HepG2 (cell line): ENCODE results near the gene ARHGAP22. TPM values are rescaled to one million over a fixed set of nuclear protein-coding genes. Genes with fewer than 3 reads are reported as not detected.

ENCODE experiments used
- ATAC-seq: fragments of 200-7000 bp; cut with Tn5 transposase; 3 replicates; pipeline ENCODE4 v1.9.1; 2020; ENCODE audit warnings: mild to moderate bottlenecking, moderate library complexity
- BruUV-seq: library from RNA; stranded (reverse); fragments of 400-500 nt; replicated peaks from 2 replicates; lab custom pipeline; 2021; lab: Mats Ljungman, UMichigan
- CTCF ChIA-PET: fragments of 300-600 bp; formaldehyde crosslinking; extraction: SDS; loops from one replicate; lab custom pipeline; 2021; ENCODE audit warnings: low total read pairs, inconsistent platforms, low intra/inter-chr PET ratio; lab: Yijun Ruan, JAX
- POLR2A ChIA-PET: fragments of 350-600 bp; sonication (Branson Sonifier 250); formaldehyde crosslinking; loops from one replicate; lab custom pipeline; 2020; ENCODE audit warnings: antibody characterized with exemption, inconsistent platforms; lab: Yijun Ruan, JAX
- DNase-seq: peaks from one replicate; pipeline ENCODE4 v3.0.0-alpha.2; 2015; ENCODE audit warnings: low spot score
- FAIRE-seq: peaks from 3 replicates; lab custom pipeline; 2011; peaks lifted over from hg19 to GRCh38; lab: Jason Lieb, UNC
- H2AFZ ChIP-seq: one replicate; pipeline ENCODE4 v1.6.1; 2011; ENCODE audit warnings: low read length, inconsistent platforms
- H3K27ac ChIP-seq: fragments of 300-600 bp; 3 replicates; pipeline ENCODE4 v1.8.0; 2011; ENCODE audit warnings: mixed run types, mild to moderate bottlenecking, mixed read lengths, low read length, inconsistent platforms; ENCODE audit not compliant: insufficient read depth; ENCODE audit errors: extremely low read length
- H3K27me3 ChIP-seq, 2 experiments: fragments of 200-600 bp in 1 of 2; 2 replicates in 1 of 2; 3 replicates in 1 of 2; pipeline versions ENCODE4 v1.6.0 to v1.8.0; 2011; ENCODE audit warnings: low read length in 2 of 2, mild to moderate bottlenecking in 2 of 2, moderate library complexity in 2 of 2, inconsistent platforms in 1 of 2; ENCODE audit not compliant: insufficient read depth in 2 of 2, control insufficient read depth in 1 of 2
- H3K36me3 ChIP-seq, 2 experiments: fragments of 200-600 bp in 1 of 2; replicated peaks in 1 of 2; 2 replicates in 1 of 2; 3 replicates in 1 of 2; pipeline versions ENCODE4 v1.5.1 to v1.8.0; 2011; ENCODE audit warnings: low read length in 2 of 2, inconsistent platforms in 1 of 2; ENCODE audit not compliant: insufficient read depth in 2 of 2, control insufficient read depth in 1 of 2
- H3K4me1 ChIP-seq: 2 replicates; pipeline ENCODE4 v1.5.1; 2012; ENCODE audit warnings: low read length, inconsistent platforms; ENCODE audit not compliant: insufficient read depth
- H3K4me2 ChIP-seq: 2 replicates; pipeline ENCODE4 v1.6.0; 2011; ENCODE audit warnings: low read depth, low read length, inconsistent platforms
- H3K4me3 ChIP-seq, 3 experiments: fragments of 200-600 bp in 1 of 3; sonication (generic), shearing (Covaris generic) in 1 of 3; replicated peaks in 1 of 3; 2 replicates each; pipeline ENCODE4 v1.5.1; 2011 to 2016; ENCODE audit warnings: low read length in 3 of 3, inconsistent platforms in 2 of 3, low read depth in 2 of 3, mild to moderate bottlenecking in 2 of 3, control low read depth in 1 of 3, mixed read lengths in 1 of 3; ENCODE audit not compliant: insufficient read depth in 1 of 3
- H3K79me2 ChIP-seq: one replicate; pipeline ENCODE4 v1.6.1; 2011; ENCODE audit warnings: low read length, inconsistent platforms; ENCODE audit not compliant: insufficient read depth
- H3K9ac ChIP-seq: 2 replicates; pipeline ENCODE4 v1.6.0; 2011; ENCODE audit warnings: mild to moderate bottlenecking, low read depth, low read length, inconsistent platforms; ENCODE audit not compliant: insufficient read depth
- H3K9me3 ChIP-seq: 2 replicates; pipeline ENCODE4 v1.5.1; 2012; ENCODE audit warnings: mild to moderate bottlenecking, low read length
- H4K20me1 ChIP-seq: 2 replicates; pipeline ENCODE4 v1.6.0; 2011; ENCODE audit warnings: inconsistent platforms, mild to moderate bottlenecking, low read length, moderate library complexity; ENCODE audit not compliant: insufficient read depth
- AGO2 ChIP-seq: fragments of 200-400 bp; formaldehyde crosslinking; optimal IDR thresholded peaks from 2 replicates; pipeline ENCODE3; 2017; ENCODE audit warnings: mild to moderate bottlenecking, low read depth, low read length, moderate library complexity
- HNRNPL ChIP-seq: fragments of 200-400 bp; formaldehyde crosslinking; IDR thresholded peaks from 2 replicates; pipeline ENCODE4 v1.6.1; 2017; ENCODE audit warnings: mild to moderate bottlenecking, low read depth, low read length
- IRF2 ChIP-seq: IDR thresholded peaks from 2 replicates; pipeline ENCODE4 v1.6.1; 2018; ENCODE audit warnings: missing genetic modification reagents, missing compliant biosample characterization
- SMAD9 ChIP-seq: sonication (generic); formaldehyde crosslinking; IDR thresholded peaks from 2 replicates; pipeline ENCODE4 v1.5.1; 2020; ENCODE audit warnings: mild to moderate bottlenecking, missing genetic modification reagents
- TAF1 ChIP-seq: sonication (generic); formaldehyde crosslinking; IDR thresholded peaks from 2 replicates; pipeline ENCODE4 v1.4.0; 2020; ENCODE audit warnings: missing genetic modification reagents
- ZFP90 ChIP-seq: sonication (generic); formaldehyde crosslinking; IDR thresholded peaks from 2 replicates; pipeline ENCODE4 v1.8.0; 2022; ENCODE audit warnings: missing genetic modification reagents, mild to moderate bottlenecking, inconsistent platforms, borderline replicate concordance
- ZNF326 ChIP-seq: sonication (generic); formaldehyde crosslinking; IDR thresholded peaks from 2 replicates; pipeline ENCODE4 v1.4.0; 2020; ENCODE audit warnings: missing genetic modification reagents, borderline replicate concordance
- ZNF337 ChIP-seq: sonication (generic); formaldehyde crosslinking; IDR thresholded peaks from 2 replicates; pipeline ENCODE4 v1.5.1; 2020; ENCODE audit warnings: missing genetic modification reagents, low read depth, mild to moderate bottlenecking, borderline replicate concordance
- WGBS: methylation state at CpG from one replicate; pipeline ENCODE4 v1.1.6; 2017; ENCODE audit warnings: low lambda C conversion rate; 5-methylcytosine and 5-hydroxymethylcytosine counted together
- in situ Hi-C: cut with HindIII; loops from 2 replicates; pipeline ENCODE4 v1.10.0; 2017; ENCODE audit warnings: low pct_unique_long_range_greater_than_20kb; ENCODE audit not compliant: extremely low pct_ligation_motif_present
- intact Hi-C: fragments of 100-400 bp; cut with micrococcal nuclease; formaldehyde crosslinking; loops from one replicate; pipeline ENCODE4 v1.10.0; 2022; ENCODE audit not compliant: unreplicated experiment
- polyA plus RNA-seq, 8 experiments: library from polyadenylated mRNA; depleted of rRNA in 3 of 8; stranded (reverse) in 7 of 8; unstranded in 1 of 8; fragments of >200 nt; fragmentation: Illumina TruSeq in 4 of 8; extraction: Trizol in 4 of 8; gene quantifications; 2 replicates each; pipeline versions ENCODE4 v1.2.1 to v1.2.3, GENCODE V29; 2011 to 2016; ENCODE audit warnings: low read depth in 4 of 8, missing spikeins in 1 of 8, mixed read lengths in 1 of 8; ENCODE audit not compliant: insufficient read depth in 1 of 8
- total RNA-seq, 5 experiments: library from RNA; depleted of rRNA; stranded (reverse); fragments of >200 nt; fragmentation: Illumina TruSeq; extraction: Trizol; gene quantifications; 2 replicates each; pipeline ENCODE4 v1.2.3, GENCODE V29; 2016; ENCODE audit warnings: low read depth in 1 of 5
- TF ChIP-seq, protein P1 (sequence below): sonication (generic); formaldehyde crosslinking; IDR thresholded peaks from 2 replicates; pipeline ENCODE4 v1.5.0; 2020; ENCODE audit warnings: mild to moderate bottlenecking, missing genetic modification reagents, moderate library complexity
- TF ChIP-seq, protein P2 (sequence below): IDR thresholded peaks from 2 replicates; pipeline ENCODE4 v1.6.1; 2016; ENCODE audit warnings: control low read depth
- TF ChIP-seq, protein P3 (sequence below): sonication (generic); formaldehyde crosslinking; IDR thresholded peaks from 2 replicates; pipeline ENCODE4 v1.5.1; 2020; ENCODE audit warnings: mild to moderate bottlenecking, missing genetic modification reagents, moderate library complexity

Gene ARHGAP22
- total and polyA plus RNA-seq, 2 of the 13 experiments (the other 11 are each of a cell fraction or from before 2014, with no cell fraction given), result 0.08 to 0.38 TPM

DNA sequence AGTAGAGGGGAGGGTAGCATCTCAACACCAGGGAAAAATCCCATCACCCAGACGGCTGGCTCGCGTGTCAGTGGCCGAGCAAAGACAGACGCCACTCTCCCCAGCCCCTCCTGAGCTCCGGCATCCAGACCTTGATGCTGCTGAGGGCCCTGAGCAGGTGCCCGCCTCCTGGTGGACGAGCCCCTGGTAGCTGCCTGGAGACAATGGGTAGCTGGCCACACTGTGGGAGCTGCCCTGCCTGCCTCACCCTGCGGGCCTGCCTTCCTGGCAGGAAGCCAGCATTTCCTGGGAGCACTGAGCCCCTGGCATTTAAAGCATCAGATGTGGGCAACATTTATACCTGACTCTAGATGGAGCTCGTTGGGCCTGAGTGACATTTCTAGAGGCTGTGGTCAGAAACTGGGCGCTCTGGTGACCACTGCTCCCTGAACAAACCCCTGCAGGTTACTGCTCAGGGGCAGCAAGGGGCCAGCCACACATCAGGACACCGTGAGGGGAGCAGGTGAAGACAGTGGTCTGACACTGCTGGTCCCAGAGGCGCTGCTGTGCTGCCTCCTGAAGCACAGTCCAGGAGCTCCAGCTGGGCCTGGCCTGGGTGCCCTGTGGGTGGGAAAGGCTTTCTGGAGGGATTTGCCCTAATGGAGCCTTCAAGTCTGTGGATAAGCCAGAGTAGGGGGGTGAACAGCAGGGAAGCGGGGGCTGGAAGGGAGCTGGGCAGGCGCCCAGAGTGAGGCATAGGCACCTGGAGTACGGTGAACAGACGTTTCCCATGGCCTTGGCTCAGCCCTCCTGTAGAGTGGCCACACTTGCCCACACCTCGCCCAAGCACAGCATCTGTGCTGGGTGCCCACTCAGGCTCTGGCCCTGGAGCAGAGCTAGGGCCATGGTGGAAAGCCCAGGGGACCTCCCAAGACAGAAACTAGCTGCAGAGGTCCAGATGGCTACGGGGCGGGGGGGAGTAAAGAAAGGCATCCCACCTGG, 159.7 kb downstream of the ARHGAP22 start:
- Histone ChIP-seq H3K79me2 (no peaks in the 10 kb centered on the region), H3K4me3 (no peak overlapping the region), H3K4me1 (peaks cover 4% of the 10 kb centered on the region), H3K27ac (no peak overlapping the region), H3K4me2 (no peak overlapping the region), H2AFZ (no peak overlapping the region), H4K20me1 (no peaks in the 10 kb centered on the region), H3K9ac (no peak overlapping the region), H3K9me3 (no peaks in the 10 kb centered on the region), H3K36me3 (no peaks in the 10 kb centered on the region), H3K27me3 (peaks cover 0 to 3% of the 10 kb centered on the region in 2 experiments; a peak in 2 of 5 replicates)
- TF ChIP-seq HNRNPL (0 out of 2 replicates have a peak, but pooled peaks have one; percentile 25), SMAD9 (CRISPR knock-in tag) (no peak), TAF1 (CRISPR knock-in tag) (no peak), ZNF326 (CRISPR knock-in tag) (no peak), ZNF337 (CRISPR knock-in tag) (no peak), IRF2 (CRISPR knock-in tag) (no peak), AGO2 (peak; percentile 40), ZFP90 (CRISPR knock-in tag) (no peak)
- TF ChIP-seq, protein P1, sequence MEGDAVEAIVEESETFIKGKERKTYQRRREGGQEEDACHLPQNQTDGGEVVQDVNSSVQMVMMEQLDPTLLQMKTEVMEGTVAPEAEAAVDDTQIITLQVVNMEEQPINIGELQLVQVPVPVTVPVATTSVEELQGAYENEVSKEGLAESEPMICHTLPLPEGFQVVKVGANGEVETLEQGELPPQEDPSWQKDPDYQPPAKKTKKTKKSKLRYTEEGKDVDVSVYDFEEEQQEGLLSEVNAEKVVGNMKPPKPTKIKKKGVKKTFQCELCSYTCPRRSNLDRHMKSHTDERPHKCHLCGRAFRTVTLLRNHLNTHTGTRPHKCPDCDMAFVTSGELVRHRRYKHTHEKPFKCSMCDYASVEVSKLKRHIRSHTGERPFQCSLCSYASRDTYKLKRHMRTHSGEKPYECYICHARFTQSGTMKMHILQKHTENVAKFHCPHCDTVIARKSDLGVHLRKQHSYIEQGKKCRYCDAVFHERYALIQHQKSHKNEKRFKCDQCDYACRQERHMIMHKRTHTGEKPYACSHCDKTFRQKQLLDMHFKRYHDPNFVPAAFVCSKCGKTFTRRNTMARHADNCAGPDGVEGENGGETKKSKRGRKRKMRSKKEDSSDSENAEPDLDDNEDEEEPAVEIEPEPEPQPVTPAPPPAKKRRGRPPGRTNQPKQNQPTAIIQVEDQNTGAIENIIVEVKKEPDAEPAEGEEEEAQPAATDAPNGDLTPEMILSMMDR, result peak; percentile 12; the same call in 1 of the 2 replicates
- TF ChIP-seq, protein P2, sequence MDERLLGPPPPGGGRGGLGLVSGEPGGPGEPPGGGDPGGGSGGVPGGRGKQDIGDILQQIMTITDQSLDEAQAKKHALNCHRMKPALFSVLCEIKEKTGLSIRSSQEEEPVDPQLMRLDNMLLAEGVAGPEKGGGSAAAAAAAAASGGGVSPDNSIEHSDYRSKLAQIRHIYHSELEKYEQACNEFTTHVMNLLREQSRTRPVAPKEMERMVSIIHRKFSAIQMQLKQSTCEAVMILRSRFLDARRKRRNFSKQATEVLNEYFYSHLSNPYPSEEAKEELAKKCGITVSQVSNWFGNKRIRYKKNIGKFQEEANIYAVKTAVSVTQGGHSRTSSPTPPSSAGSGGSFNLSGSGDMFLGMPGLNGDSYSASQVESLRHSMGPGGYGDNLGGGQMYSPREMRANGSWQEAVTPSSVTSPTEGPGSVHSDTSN (CRISPR knock-in tag), result no peak
- TF ChIP-seq, protein P3, sequence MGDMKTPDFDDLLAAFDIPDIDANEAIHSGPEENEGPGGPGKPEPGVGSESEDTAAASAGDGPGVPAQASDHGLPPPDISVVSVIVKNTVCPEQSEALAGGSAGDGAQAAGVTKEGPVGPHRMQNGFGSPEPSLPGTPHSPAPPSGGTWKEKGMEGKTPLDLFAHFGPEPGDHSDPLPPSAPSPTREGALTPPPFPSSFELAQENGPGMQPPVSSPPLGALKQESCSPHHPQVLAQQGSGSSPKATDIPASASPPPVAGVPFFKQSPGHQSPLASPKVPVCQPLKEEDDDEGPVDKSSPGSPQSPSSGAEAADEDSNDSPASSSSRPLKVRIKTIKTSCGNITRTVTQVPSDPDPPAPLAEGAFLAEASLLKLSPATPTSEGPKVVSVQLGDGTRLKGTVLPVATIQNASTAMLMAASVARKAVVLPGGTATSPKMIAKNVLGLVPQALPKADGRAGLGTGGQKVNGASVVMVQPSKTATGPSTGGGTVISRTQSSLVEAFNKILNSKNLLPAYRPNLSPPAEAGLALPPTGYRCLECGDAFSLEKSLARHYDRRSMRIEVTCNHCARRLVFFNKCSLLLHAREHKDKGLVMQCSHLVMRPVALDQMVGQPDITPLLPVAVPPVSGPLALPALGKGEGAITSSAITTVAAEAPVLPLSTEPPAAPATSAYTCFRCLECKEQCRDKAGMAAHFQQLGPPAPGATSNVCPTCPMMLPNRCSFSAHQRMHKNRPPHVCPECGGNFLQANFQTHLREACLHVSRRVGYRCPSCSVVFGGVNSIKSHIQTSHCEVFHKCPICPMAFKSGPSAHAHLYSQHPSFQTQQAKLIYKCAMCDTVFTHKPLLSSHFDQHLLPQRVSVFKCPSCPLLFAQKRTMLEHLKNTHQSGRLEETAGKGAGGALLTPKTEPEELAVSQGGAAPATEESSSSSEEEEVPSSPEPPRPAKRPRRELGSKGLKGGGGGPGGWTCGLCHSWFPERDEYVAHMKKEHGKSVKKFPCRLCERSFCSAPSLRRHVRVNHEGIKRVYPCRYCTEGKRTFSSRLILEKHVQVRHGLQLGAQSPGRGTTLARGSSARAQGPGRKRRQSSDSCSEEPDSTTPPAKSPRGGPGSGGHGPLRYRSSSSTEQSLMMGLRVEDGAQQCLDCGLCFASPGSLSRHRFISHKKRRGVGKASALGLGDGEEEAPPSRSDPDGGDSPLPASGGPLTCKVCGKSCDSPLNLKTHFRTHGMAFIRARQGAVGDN (CRISPR knock-in tag), result peak; percentile 21; the same call in 1 of the 2 replicates
- BruUV-seq, result no TSS peak
- peak; percentile 63 for ATAC-seq
- intact Hi-C loops (loop anchor here (1.0 to 2.0 kb wide), 2 partner anchors 62 to 82 kb away; no protein-coding TSS in a partner anchor), in situ Hi-C loops (loop anchor here (5.0 kb wide), 1 partner anchor 83 kb away; no protein-coding TSS in a partner anchor)
- peak; percentile 27 for DNase-seq
- WGBS, result 58% methylated on average over 13 of the region's 20 CpGs
- ChIA-PET CTCF (interaction anchor here (0.8 kb wide), 1 partner anchor 82 kb away, joined by 3 read pairs; no protein-coding TSS in a partner anchor), POLR2A (no interaction called here)
- no peak for FAIRE-seq
